ENCODE data around the gene DUSP28. TPM values are rescaled to one million over a fixed set of nuclear protein-coding genes. Genes with fewer than 3 reads are reported as not detected.
A peak's percentile ranks its signal among the peaks of the same experiment; 100 is the strongest.
"Not testable (repeated sequence)": the region's sequence is repeated elsewhere in the genome, so short reads cannot be mapped to it uniquely, and the experiment has no call there.

The DUSP28 gene, protein sequence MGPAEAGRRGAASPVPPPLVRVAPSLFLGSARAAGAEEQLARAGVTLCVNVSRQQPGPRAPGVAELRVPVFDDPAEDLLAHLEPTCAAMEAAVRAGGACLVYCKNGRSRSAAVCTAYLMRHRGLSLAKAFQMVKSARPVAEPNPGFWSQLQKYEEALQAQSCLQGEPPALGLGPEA
- polyA plus RNA-seq (ENCODE audit: insufficient read length in 4 of 4), result 1 to 10 TPM; 5.2 to 8.6 (median 6.9) TPM

DNA sequence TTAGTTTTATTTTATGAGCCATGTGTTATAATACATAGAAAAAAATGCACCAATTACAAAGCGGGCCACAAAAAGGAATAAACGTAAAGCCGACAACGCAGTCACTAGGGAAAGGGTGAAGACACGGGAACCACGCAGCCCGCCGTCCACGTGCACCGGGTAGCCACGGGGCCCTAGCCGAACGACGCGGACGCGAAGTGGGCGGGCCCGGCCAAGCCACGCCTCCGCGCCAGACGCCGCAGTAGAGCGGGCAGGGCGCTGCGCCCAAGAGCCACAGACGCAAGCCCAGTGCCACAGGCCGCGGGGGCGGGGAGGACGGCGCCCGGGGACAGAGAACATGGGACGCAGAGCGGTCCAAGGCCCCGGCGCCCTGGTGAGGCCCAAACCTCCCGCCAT, at the start of gene DUSP28:
TSS of gene DUSP28 (plus strand) at position 274 of the 396 bp plus-strand sequence. CDS start 328 bp downstream, outside the sequence.
- peak in 1 of 4 donors; percentile 68 for DNase-seq (ENCODE audit: low read depth in 4 of 4, low spot score in 3 of 4)

DNA sequence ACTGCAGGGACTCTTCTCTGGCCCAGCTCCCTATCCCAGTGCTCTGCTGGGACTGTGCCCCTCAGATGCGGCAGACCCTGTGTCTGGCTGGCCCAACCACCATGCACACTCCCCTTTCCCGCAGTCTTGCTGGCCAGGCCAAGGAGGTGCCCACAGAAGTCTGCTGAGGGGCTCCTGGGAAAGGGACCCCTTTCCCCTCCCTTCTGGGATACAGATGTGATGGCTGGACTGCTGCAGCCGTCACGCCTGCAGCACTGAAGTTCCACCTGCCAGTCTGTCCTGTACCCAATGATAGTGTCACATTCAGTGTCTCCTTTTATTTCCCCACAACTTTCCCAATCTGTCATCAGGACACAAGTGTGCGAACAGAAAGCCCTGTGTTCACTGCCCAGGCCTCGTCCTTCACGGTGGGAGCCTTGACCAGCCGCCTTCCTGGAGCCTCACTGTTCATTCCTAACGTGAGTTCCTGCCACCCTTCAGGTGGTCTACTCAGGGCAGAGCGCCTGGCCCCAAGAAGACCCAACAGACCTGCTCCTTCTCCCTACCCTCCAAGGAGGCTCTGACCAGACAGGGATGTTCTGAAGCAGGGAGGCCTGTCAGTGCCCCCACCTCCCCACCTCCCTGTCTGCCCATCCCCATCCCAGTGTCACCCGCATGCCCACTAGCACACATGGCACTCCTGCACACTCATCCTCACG, 49.5 kb upstream of the DUSP28 start:
- DNase-seq (ENCODE audit: low read depth in 4 of 4, low spot score in 3 of 4), result no peak

DNA sequence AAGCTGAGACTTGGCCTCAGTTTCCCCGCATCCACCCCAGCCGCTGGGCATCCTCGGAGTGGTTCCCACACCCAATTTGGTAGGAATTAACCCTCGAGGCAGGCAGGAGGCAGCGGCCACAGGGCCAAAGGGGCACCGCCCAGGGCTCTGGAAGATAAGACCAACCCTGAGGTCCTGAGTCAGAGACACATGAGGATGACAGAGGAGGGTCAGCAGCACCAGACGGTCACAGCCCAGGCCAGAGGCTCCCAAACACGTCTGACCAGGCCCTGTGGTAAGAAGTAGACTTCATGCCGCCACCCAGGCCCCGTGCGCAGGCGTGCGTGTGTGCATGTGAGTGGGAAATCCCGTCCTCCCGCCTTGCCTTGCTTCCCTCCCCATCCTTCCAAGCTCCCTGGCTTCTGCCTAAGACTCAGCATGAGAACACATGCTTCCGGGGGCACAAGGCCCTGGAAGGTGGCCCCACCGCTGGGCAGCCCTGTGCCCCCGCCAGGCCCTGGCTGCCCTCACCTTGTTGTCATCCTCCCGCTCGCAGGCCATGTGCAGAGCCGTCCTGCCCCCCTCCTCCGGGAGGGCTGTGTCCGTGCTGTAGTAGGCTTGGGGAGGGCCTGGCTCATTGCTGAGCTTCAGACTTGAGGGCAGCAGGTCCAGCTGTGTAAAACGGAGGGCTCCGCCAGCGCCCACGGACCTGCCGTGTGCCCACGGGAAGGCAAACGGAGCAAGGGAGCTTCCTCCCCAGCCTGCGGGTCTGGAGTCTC, 48.6 kb upstream of the DUSP28 start:
- DNase-seq (ENCODE audit: low read depth in 4 of 4, low spot score in 3 of 4), result no peak

DNA sequence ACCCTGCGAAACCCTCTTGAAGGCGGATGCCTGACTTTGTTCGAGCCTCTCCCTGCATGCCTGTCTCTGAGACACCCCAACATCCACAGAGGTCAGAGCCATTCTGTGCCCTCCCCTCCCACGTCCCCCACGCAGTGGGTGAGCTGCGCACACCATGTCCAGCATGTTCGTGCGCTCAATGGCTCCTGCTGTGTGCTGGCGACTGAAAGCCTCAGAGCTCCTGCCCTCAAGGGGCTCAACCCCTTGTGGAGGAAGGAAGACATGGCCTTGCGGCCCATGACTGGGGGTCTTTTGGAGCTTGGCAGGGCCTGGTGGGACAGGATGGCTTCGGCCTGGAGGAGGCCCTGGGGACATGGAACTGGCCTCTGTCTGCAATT, 48.1 kb upstream of the DUSP28 start:
- DNase-seq (ENCODE audit: low read depth in 4 of 4, low spot score in 3 of 4), result no peak

DNA sequence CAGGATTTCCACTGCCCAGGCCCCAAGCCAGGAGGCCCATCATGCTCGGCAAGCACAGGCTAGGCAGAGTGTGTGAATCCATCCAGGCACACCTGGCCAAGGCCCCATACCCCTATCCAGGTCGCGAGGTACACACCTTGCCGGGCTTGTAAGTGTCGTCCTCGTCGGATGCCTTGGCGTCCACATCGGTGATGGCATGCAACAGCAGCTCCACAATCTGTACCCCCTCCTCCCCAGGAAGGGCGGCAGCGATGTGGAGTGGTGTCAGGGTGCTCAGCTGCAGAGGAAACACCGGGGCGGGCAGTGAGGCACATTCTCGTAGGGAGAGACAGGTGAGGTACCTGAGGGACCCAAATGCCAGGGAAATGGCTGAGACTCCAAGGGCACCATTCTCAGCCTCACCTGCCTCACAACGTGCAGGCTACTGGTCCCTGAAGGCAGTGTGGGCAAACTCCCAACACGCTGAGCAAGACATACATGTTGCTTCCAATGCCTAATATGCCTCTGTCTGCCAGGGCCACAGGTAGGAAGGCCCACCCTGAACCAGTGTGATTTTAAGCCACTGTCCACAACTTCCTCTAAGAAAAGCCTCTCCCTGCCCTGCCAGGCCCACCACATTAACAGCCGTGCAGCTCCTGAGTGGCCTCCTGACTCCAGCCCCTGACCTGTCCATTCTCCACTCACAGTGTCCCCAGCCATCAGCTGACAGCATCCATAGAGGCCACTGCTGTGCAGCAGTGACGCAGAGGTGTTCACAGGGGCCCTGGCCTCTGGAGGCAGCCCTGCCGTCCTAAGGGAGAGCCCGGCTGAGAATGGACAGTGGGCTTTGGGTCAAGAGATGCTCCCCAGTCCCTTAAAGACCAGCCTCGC, 47.3 kb upstream of the DUSP28 start:
- DNase-seq (ENCODE audit: low read depth in 4 of 4, low spot score in 3 of 4), result no peak

DNA sequence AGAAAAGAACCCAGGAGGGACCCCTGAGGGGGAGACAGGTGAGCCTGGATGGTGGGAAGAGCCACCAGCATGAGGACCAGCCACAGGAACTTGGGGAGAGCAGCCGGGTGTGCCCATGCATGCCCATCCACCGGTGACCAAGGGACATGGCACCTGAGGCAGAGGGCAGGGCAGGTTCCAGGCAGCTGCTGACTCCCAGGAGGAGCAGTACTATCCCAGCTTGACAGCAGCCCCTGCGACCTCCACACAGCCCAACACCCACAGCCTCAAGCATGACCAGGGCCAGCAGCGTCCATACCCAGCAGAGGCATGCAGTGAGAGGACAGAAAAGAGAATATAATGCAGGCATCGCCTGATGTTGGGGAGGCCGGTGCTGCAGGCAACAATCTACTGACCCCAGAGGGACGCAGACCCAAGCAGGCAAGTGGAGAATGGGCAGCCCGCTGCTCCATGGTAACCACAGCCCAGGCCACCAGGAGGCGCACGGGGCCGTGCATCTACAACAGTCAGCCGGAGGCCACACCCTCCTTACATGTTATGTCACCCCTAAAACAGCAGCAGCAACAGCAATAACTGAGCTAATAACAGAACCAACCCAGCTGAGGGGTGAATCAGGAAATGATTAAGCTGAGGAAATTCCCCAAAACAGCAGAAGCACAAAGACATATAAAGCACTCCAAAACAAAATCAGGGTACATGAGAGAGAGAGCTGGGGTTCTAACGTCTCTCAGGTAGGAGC, 46.4 kb upstream of the DUSP28 start:
- peak in 1 of 4 donors; percentile 12 for DNase-seq (ENCODE audit: low read depth in 4 of 4, low spot score in 3 of 4)

DNA sequence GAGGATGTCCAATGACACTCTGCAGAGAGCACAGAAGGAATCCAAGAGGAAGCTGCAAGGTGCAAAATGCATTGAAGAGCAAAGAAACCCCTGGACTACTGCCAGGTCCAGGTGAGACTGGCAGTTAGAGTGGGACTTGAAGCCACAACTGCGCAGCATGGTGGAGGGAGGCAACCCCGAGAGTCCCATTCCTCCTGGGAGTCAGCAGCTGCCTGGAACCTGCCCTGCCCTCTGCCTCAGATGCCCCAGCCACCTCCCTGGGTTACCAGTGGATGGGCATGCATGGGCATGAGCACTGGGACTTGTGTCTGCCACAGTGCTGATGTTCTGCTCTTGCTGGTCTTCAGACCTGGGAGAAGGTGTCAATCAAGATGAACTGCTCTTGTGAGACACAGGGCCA, 45.5 kb upstream of the DUSP28 start:
- no peak for DNase-seq (ENCODE audit: low read depth in 4 of 4, low spot score in 3 of 4)

DNA sequence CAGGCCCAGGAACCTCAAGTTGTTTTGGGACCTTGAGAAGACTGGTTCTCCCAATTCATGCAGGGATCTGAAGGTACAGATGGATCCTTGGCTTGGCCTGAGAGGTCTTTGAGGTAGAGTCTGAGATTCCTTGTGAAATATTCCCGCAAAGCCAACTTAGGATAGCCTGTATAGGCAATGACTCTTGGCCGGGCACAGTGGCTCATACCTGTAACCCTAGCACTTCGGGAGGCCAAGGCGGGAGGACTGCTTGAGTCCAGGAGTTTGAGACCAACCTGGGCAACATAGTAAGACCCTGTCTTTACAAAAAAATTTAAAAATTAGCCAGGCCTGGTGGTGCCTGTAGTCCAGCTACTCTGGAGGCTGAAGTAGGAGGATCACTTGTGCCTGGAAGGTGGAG, 42.8 kb upstream of the DUSP28 start:
- no peak for DNase-seq (ENCODE audit: low read depth in 4 of 4, low spot score in 3 of 4)

DNA sequence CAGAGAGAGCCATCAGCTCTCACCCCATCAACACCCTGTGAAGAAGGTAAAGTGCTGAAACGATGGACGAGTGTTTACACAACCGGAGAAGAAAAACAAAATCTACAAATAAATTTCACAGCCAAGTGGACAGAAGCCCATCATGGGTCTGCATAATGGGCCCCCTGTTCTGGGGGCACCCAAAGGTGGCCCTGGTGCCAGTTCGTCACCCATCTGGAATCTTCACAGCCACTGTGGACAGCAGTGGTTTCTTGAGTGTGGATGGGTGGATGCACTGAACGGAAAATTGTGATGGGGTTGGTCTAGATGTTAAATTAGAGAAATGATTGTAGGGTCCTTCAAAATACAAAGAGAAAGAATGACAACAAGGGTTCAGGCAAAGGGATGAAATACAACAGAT, 41.2 kb upstream of the DUSP28 start:
- DNase-seq (ENCODE audit: low read depth in 4 of 4, low spot score in 3 of 4), result no peak

DNA sequence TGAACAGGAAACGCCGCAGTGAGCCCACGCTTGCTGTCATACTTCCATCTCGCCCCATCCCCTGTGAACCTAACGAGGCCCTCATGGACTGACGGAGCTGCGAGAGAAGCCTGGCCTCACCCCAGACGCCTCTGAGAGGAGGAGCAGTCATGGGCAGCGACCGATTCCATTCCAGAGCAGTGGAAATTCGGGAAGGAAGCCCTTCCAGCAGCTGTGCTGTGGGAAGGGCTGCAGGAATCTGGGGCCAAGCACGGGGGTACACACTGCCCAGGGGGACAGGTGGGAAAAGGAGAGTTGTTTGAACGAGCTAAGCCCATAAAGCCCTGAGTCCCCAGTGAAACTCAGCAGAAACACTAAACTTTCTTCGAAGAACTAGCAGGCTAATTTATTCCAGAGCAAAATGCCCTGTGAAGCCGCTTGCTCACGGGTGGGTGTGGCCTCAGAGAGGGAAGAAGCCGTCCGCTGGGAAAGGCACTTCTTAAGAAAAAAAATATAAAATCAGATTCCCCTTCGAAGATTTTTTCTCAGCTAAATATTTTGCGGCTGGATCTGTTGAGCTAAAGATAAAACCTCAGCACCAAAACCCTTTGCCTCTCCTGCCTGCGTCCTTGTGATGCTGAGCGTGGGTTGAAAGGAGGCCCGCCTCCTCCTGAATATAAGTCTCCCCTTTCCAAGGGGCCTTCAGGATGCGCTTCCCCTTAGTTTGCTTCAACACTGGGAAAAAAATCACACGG, 40.6 kb upstream of the DUSP28 start:
- no peak for DNase-seq (ENCODE audit: low read depth in 4 of 4, low spot score in 3 of 4)

DNA sequence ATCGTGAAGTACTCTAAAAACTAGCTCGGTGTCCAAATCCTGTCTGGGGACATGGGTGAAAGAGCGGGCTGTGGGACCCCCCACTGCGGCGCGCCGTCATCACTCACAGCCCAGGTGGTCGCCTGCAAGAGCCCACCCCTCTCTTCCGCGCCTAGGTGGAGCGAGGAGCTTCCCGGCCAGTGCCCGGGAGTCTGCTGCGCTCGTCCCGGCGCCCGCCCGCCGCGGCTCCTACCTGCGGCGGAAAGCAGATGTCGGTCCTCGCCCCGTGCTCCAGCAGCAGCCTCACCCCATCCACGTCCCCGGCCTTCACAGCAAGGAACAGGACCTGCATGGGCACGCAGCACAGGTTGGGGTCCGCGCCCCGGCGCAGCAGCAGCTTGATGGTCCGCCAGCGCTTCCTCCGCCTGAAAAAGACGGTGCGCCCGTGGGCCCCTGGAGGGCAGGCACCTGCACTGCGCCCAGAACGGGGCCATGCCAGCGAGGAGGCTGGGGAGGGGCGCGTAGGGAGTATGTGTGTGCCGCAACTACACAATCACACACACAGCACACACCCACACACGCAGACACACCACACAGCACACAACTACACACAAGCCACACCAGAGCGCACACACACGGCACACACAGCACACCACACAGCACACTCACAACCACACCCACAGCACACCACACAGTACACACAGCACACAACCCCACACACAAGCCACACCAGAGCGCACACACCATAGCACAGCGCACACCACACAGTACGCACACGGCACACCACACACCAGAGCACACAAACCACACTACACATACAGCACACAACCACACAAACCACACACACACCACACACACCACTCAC, 39.8 kb upstream of the DUSP28 start:
- no peak for DNase-seq (ENCODE audit: low read depth in 4 of 4, low spot score in 3 of 4)

DNA sequence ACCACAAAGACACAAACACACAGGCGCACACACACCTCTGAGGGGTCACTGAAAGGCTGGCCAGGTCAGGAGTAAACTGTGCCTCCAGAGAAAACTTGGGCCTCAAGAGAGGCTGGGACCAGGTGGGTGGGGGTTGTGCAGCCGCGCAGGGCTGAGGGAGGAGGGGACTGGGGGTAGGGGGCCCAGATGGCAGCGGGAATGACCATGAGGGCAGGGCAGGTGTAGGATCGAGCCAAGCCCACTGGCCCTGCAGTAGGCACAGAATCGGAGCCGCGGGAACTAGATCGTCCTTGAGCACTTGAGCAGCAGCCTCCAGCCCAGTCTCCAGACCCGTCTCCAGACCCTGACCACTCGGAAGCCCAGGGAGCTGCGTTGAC, 39.2 kb upstream of the DUSP28 start:
- DNase-seq (ENCODE audit: low read depth in 4 of 4, low spot score in 3 of 4), result no peak

DNA sequence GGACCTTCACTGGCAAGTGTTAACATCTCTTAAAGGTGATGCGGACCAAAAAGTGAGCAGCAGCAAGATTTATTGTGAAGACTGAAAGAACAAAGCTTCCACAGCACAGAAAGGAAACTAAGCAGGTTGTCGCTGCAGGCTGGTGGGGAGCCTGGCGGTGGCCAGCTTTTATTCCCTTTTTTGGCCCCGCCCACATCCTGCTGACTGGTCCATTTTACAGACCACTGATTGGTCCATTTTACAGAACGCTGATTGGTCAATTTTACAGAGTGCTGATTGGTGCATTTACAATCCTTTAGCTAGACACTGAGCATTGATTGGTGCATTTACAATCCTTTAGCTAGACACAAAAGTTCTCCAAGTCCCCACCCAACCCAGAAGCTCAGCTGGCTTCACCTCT, 38.3 kb upstream of the DUSP28 start:
- not testable (repeated sequence) for DNase-seq (ENCODE audit: low read depth in 4 of 4, low spot score in 3 of 4)

DNA sequence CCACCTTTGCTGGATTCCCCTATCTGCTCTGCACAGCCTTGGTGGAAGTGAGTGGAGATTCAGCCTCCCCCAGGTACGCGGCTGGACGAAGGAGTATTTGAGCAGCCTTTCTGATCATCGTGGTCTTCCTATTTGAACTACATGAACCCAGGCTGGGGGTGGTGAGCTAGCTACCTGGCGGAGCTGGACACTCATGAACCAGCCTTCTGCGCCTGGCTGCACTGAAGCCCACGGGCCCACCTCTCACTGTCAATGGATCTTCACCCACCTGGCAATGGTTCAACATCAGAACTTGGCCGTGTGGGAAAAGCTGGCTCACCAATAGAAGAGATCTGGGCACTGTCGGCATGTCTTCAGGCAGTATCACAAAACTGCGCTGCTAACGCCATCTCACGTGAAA, 37.8 kb upstream of the DUSP28 start:
- no peak for DNase-seq (ENCODE audit: low read depth in 4 of 4, low spot score in 3 of 4)

DNA sequence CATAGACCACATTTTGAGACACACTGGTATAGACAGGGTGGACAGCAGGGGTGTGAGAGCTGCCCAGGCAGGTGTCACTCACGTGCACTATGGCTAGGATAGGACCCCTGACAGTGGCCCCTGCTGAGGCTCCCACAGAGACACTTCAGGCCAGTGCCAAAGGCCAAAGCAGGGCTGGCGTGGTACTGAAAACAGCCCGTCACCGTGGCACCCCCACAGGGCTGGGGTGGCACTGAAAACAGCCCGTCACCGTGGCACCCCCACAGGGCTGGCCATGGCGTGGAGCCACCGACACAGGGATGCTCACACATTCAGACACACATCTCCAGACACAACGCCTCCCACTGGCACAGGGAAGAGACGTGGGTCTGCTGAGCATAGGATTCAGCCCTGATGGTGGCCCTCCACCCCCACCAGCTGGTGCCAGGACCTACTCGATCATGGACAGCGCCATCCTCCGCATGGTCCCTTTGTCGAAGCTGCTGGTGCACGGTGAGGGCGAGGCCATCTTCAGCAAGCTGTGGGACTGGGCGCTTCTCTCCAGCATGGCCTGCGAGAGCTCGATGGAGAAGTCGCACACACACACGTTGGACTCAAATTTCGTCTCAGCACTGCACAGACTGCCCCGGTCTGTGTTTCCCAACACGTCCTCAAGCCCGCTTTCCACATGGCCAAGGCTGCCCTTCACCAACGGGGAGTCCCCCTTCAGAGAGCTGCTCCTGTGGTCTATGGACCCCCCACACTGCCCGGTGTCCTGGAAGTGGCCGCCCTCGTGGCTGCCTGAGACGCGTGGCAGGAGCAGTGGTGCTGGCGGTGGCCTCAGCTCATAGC, 36.5 kb upstream of the DUSP28 start:
- DNase-seq (ENCODE audit: low read depth in 4 of 4, low spot score in 3 of 4), result no peak

DNA sequence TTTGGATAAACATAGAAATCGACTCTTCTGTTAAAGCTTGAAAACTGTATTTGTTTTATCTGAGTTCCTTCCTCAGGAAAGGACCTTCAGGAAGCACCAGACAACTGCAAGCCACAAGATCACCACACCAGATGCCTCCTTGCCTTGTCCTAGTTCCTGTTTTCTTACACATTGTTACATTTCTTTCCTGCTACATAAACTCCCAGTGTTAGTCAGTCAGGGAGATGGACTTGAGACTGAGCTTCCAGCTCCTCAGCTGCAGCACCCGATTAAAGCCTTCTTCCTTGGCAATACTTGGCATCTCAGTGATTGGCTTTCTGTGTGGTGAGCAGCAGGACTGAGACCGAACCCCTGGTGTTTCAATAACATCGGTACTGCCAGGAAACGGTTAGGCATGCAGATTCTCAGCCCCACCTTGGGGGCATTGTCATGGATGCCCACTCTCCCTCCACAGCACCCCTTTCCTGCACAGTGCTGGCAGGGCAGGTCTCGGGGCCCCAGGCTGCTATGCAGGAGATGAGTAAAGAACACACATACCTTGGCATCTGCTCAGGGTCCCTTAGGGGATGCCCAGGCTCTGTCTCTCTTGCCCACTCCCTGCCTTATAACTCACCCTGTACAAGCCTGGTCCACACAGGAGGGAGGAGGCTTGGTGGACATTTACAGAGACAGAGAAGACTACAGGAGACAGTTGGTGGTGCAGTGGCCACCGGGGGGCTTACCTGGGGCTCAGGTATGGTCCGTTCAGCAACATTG, 35.0 kb upstream of the DUSP28 start:
- DNase-seq (ENCODE audit: low read depth in 4 of 4, low spot score in 3 of 4), result no peak

DNA sequence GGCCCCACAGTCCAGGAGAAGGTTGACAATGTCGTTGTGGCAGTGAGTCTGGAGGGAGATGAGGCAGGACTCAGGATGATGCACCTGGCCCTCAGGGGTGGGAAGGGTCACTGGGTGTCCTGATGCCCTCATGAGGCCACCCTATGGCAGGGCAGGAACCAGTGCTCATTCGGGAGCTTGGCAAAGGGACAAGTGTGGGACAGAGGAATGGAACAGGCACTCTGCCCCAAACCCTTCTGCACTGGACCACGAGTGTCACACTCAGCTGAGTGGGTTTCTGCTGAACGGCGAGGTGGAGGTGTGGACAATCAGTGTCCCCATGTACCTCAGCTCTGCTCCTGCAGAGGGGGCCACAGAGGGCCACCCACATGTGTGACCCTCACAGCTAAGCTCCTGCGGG, 34.4 kb upstream of the DUSP28 start:
- DNase-seq (ENCODE audit: low read depth in 4 of 4, low spot score in 3 of 4), result no peak

Measured in left renal pelvis (tissue), 4 donors.